CD4-positive, alpha-beta T cell treated with Interleukin-1 beta for 1 hour (primary cell): ENCODE data around the gene ZNF330.
"Not testable (repeated sequence)": the region's sequence is repeated elsewhere in the genome, so short reads cannot be mapped to it uniquely, and the experiment has no call there.

Experiments
- DNase-seq, 2 donors: peaks; one replicate each; pipeline ENCODE4 v3.0.0-alpha.2; 2020 to 2022

ZNF330 gene

GRCh38 chr4:141220691-141221659 lies at the start of gene ZNF330:
Gene ZNF330 (plus strand): TSS chr4:141220895. CDS start chr4:141222372, 1,477 bp downstream.
- peak; percentile 84 to 89 for DNase-seq

- DNase-seq = no peak
Measured at GRCh38 chr4:141174457-141174856, 46.2 kb upstream of the ZNF330 start.

- DNase-seq = no peak
Measured at GRCh38 chr4:141177171-141177570, 43.5 kb upstream of the ZNF330 start.

- DNase-seq = no peak
Measured at GRCh38 chr4:141179474-141180373, 41.0 kb upstream of the ZNF330 start.

GRCh38 chr4:141180991-141181761 lies 39.5 kb upstream of the ZNF330 start:
- DNase-seq = no peak

- not testable (repeated sequence) for DNase-seq
Measured at GRCh38 chr4:141183491-141183890, 37.2 kb upstream of the ZNF330 start.

- DNase-seq = no peak
Measured at GRCh38 chr4:141192564-141192963, 28.1 kb upstream of the ZNF330 start.

GRCh38 chr4:141193516-141194034 lies 27.1 kb upstream of the ZNF330 start:
- DNase-seq = no peak

- DNase-seq = no peak
Measured at GRCh38 chr4:141195095-141195707, 25.5 kb upstream of the ZNF330 start.

- no peak for DNase-seq
Measured at GRCh38 chr4:141196227-141196933, 24.3 kb upstream of the ZNF330 start.

GRCh38 chr4:141207961-141208360 lies 12.7 kb upstream of the ZNF330 start:
- no peak for DNase-seq

GRCh38 chr4:141210168-141210567 lies 10.5 kb upstream of the ZNF330 start:
- DNase-seq = no peak

- DNase-seq = no peak
Measured at GRCh38 chr4:141213550-141213991, 7.1 kb upstream of the ZNF330 start.

- no peak for DNase-seq
Measured at GRCh38 chr4:141215030-141215429, 5.7 kb upstream of the ZNF330 start.

- DNase-seq = no peak
Measured at GRCh38 chr4:141216002-141216761, 4.5 kb upstream of the ZNF330 start.

- no peak for DNase-seq
Measured at GRCh38 chr4:141220271-141220670, 424 bp upstream of the ZNF330 start.

- DNase-seq = no peak
Measured at GRCh38 chr4:141223418-141223817, 2.7 kb downstream of the ZNF330 start.

- DNase-seq = not testable (repeated sequence)
Measured at GRCh38 chr4:141227280-141227679, 6.6 kb downstream of the ZNF330 start.

- DNase-seq = no peak
Measured at GRCh38 chr4:141229408-141230101, 8.9 kb downstream of the ZNF330 start.

- DNase-seq = no peak
Measured at GRCh38 chr4:141233673-141234072, 13.0 kb downstream of the ZNF330 start.
